SU-DHL-6 (cell line): ENCODE results near the gene NSD1.

Experiments
- H2AFZ ChIP-seq: fragments of 200-600 bp; sonication (generic); 2 replicates; pipeline ENCODE4 v1.6.1; 2014; ENCODE audit warnings: low read depth, mild to moderate bottlenecking, moderate library complexity, mixed read lengths, antibody characterized with exemption, low read length; ENCODE audit not compliant: severe bottlenecking
- H3F3A ChIP-seq: fragments of 200-600 bp; shearing (Covaris generic); 2 replicates; pipeline ENCODE4 v1.6.0; 2016; ENCODE audit warnings: antibody characterized with exemption, mild to moderate bottlenecking; ENCODE audit not compliant: insufficient read depth
- H3K27ac ChIP-seq: fragments of 200-600 bp; sonication (generic); 2 replicates; pipeline ENCODE4 v1.5.1; 2016; ENCODE audit warnings: low read depth, mild to moderate bottlenecking, low read length, moderate library complexity, mixed read lengths
- H3K27me3 ChIP-seq: fragments of 200-600 bp; sonication (generic), shearing (Covaris generic); 2 replicates; pipeline ENCODE4 v1.6.0; 2014; ENCODE audit warnings: mild to moderate bottlenecking, low read length
- H3K36me3 ChIP-seq: fragments of 200-600 bp; sonication (generic); 2 replicates; pipeline ENCODE4 v1.6.1; 2014; ENCODE audit warnings: mild to moderate bottlenecking, low read length, mixed read lengths
- H3K4me2 ChIP-seq: fragments of 300-600, 200-600 bp; shearing (Covaris generic), sonication (generic); 2 replicates; pipeline ENCODE4 v1.6.0; 2014; ENCODE audit warnings: low read length, low read depth, mild to moderate bottlenecking; ENCODE audit not compliant: poor library complexity, severe bottlenecking
- H3K4me3 ChIP-seq: fragments of 200-600 bp; sonication (generic); 2 replicates; pipeline ENCODE4 v1.5.1; 2014; ENCODE audit warnings: antibody characterized with exemption, low read length, mild to moderate bottlenecking, mixed read lengths; ENCODE audit not compliant: insufficient read depth, poor library complexity, severe bottlenecking
- H3K79me2 ChIP-seq: fragments of 200-600 bp; sonication (generic); 2 replicates; pipeline ENCODE4 v1.6.1; 2014; ENCODE audit warnings: mild to moderate bottlenecking, low read length, moderate library complexity; ENCODE audit not compliant: insufficient read depth
- H3K9ac ChIP-seq: fragments of 200-600 bp; sonication (generic); 2 replicates; pipeline ENCODE4 v1.7.0; 2014; ENCODE audit warnings: mild to moderate bottlenecking, low read length
- H3K9me2 ChIP-seq: fragments of 200-600 bp; sonication (generic); replicated peaks from 2 replicates; pipeline ENCODE4 v1.6.1; 2014; ENCODE audit warnings: low read length; ENCODE audit not compliant: insufficient read depth
- H3K9me3 ChIP-seq: fragments of 200-600 bp; sonication (generic); 2 replicates; pipeline ENCODE4 v1.6.1; 2014; ENCODE audit warnings: low read length, mixed read lengths; ENCODE audit not compliant: insufficient read depth
- H4K20me1 ChIP-seq: fragments of 200-600 bp; sonication (generic); 2 replicates; pipeline ENCODE4 v1.6.1; 2014; ENCODE audit warnings: low read depth, mild to moderate bottlenecking, antibody characterized with exemption, low read length, moderate library complexity, mixed read lengths
- EZH2phosphoT487 ChIP-seq: fragments of 200-600 bp; sonication (generic), shearing (Covaris generic); conservative IDR thresholded peaks from 2 replicates; pipeline ENCODE4 v1.6.1; 2018; ENCODE audit warnings: mild to moderate bottlenecking, antibody characterized with exemption, low read length, moderate library complexity, mixed read lengths
- TF ChIP-seq, protein P1 (sequence below): fragments of 200-600 bp; sonication (generic); IDR thresholded peaks from one replicate; pipeline ENCODE4 v1.5.1; 2017; ENCODE audit warnings: antibody characterized with exemption, mild to moderate bottlenecking, low read length, moderate library complexity; ENCODE audit not compliant: insufficient read depth, poor library complexity, severe bottlenecking

Gene NSD1

DNA sequence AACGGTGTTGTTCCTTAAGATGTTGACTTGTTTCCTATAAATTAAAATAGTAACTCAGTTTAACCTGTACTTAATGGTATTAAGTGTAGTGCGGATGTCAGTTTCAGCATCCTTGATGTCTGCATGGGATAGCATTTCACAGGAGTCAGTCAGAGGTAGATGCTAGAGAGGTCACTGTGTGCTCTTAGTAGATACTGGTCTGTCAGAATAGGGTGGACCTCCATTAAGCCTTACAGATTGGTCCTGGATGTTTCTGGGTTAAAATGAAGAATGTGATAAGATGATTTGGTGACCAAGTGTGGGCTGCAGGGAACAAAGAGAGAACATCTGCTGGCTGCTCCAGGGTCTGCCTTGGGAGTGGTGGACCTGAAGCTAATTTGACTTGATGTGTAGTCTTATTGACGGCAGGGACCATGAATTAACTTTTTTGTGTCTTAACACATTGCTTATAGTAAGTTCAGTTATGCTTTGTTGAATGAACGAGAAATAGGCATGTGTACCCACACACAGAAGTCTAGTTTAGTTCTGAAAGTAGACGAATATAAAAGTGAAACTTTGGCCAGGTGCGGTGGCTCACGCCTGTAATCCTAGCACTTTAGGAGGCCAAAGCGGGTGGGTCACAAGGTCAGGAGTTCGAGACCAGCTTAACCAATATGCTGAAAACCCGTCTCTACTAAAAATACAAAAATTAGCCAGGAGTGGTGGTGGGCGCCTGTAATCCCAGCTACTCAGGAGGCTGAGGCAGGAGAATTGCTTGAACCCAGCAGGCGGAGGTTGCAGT is 157.4 kb downstream of the NSD1 start:
- Histone ChIP-seq H3K36me3 (peaks cover 41% of the 10 kb centered on the region; the same call in 1 of the 2 replicates), H3K4me2 (peak overlapping the region; percentile 32)

DNA sequence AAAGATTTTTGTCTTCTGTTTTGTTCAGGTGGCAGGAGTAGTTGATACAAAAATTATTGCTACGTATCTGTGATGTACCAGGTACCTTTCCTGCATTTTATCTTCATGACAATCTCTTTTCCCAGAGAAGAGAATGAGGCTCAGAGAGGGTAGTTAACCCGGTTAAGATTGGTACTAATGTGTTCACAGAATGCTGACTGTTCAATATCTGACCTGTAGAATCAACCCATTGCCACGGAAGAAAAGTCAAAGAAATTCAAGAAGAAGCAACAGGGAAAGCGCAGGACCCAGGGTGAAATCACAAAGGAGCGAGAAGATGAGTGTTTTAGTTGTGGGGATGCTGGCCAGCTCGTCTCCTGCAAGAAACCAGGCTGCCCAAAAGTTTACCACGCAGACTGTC is 158.2 kb downstream of the NSD1 start:
- Histone ChIP-seq H2AFZ (no peak overlapping the region), H3F3A (peaks cover 1% of the 10 kb centered on the region; the same call in 1 of the 2 replicates), H3K9me3 (no peaks in the 10 kb centered on the region), H3K4me2 (no peak overlapping the region), H3K27me3 (no peaks in the 10 kb centered on the region), H3K79me2 (no peaks in the 10 kb centered on the region), H3K9me2 (no peaks in the 10 kb centered on the region), H3K4me3 (no peak overlapping the region), H3K27ac (0 out of 2 replicates have a peak overlapping the region, but pooled peaks have one; percentile 70), H3K36me3 (peaks cover 35% of the 10 kb centered on the region; the same call in 1 of the 2 replicates), H3K9ac (no peak overlapping the region), H4K20me1 (no peaks in the 10 kb centered on the region)
- TF ChIP-seq, protein P1, sequence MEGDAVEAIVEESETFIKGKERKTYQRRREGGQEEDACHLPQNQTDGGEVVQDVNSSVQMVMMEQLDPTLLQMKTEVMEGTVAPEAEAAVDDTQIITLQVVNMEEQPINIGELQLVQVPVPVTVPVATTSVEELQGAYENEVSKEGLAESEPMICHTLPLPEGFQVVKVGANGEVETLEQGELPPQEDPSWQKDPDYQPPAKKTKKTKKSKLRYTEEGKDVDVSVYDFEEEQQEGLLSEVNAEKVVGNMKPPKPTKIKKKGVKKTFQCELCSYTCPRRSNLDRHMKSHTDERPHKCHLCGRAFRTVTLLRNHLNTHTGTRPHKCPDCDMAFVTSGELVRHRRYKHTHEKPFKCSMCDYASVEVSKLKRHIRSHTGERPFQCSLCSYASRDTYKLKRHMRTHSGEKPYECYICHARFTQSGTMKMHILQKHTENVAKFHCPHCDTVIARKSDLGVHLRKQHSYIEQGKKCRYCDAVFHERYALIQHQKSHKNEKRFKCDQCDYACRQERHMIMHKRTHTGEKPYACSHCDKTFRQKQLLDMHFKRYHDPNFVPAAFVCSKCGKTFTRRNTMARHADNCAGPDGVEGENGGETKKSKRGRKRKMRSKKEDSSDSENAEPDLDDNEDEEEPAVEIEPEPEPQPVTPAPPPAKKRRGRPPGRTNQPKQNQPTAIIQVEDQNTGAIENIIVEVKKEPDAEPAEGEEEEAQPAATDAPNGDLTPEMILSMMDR, result no peak
- TF ChIP-seq EZH2phosphoT487, result no peak

More for the DNA sequence above, 157.4 kb downstream of the NSD1 start:
- no peaks in the 10 kb centered on the region for H3K79me2 ChIP-seq
- H3K9ac ChIP-seq, result no peak overlapping the region
- H3K9me3 ChIP-seq, result no peaks in the 10 kb centered on the region
- H3K27me3 ChIP-seq, result no peaks in the 10 kb centered on the region
- no peaks in the 10 kb centered on the region for H3K9me2 ChIP-seq
- no peak overlapping the region for H2AFZ ChIP-seq
- peak overlapping the region; percentile 70 for H3K27ac ChIP-seq
- H3F3A ChIP-seq, result no peaks in the 10 kb centered on the region
- TF ChIP-seq, protein P1, result no peak
- no peak for TF ChIP-seq EZH2phosphoT487
- no peaks in the 10 kb centered on the region for H4K20me1 ChIP-seq
- H3K4me3 ChIP-seq, result no peak overlapping the region

GRCh38 chr5:177293819-177294581 is 160.4 kb downstream of the NSD1 start:
- Histone ChIP-seq H3K4me3 (no peak overlapping the region), H3K79me2 (no peaks in the 10 kb centered on the region), H2AFZ (no peak overlapping the region), H3K36me3 (peaks cover 23% of the 10 kb centered on the region; the same call in 1 of the 2 replicates), H3K9ac (no peak overlapping the region), H3K27me3 (no peaks in the 10 kb centered on the region), H3K27ac (no peak overlapping the region), H3K9me2 (no peaks in the 10 kb centered on the region), H3K9me3 (no peaks in the 10 kb centered on the region), H3K4me2 (no peak overlapping the region), H3F3A (peaks cover 24% of the 10 kb centered on the region), H4K20me1 (no peaks in the 10 kb centered on the region)
- no peak for TF ChIP-seq EZH2phosphoT487
- TF ChIP-seq, protein P1, result no peak
